SK-N-SH (cell line): Measurements from ENCODE around the gene MEN1.

Experiments
- CTCF ChIP-seq: fragments of 200-600 bp; sonication (generic); IDR thresholded peaks from 2 replicates; pipeline ENCODE4 v1.6.1; 2017; ENCODE audit warnings: antibody characterized with exemption, mild to moderate bottlenecking, moderate library complexity
- SMC3 ChIP-seq: IDR thresholded peaks from 2 replicates; pipeline ENCODE4 v1.6.1; 2012; ENCODE audit warnings: low read depth, low read length, improper control_type of control experiment
- TEAD4 ChIP-seq: IDR thresholded peaks from 2 replicates; pipeline ENCODE4 v1.4.0; 2012; ENCODE audit warnings: mild to moderate bottlenecking, borderline replicate concordance; ENCODE audit not compliant: insufficient read depth

DNA sequence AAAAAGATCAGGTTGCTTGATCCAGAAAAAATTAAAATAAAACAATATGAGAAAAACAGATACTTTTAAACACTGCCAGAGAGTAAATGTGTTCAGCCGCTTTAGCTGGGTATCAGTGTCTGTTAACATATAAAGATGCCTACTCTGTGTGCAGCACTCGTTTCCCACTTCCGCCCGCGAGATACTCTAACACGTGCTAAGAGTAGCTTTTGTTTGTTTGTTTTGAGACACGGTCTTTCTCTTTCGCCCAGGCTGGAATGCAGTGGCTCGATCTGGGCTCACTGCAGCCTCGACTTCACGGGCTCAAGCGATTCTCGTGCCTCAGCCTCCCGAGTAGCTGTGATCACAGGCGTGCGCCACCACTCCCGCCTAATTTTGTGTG is 531 bp upstream of the MEN1 start:
- no peak for TF ChIP-seq CTCF
- no peak for TF ChIP-seq TEAD4
- no peak for TF ChIP-seq SMC3
